HG03135 (cell line): ENCODE measurements around the gene RPL22.
"Not testable (repeated sequence)": the region's sequence is repeated elsewhere in the genome, so short reads cannot be mapped to it uniquely, and the experiment has no call there.

Experiments used
- ATAC-seq: cut with Tn5 transposase; IDR thresholded peaks from one replicate; pipeline ENCODE4 v1.9.1; 2021; ENCODE audit warnings: mild to moderate bottlenecking, moderate library complexity; ENCODE audit not compliant: unreplicated experiment

RPL22 gene

DNA sequence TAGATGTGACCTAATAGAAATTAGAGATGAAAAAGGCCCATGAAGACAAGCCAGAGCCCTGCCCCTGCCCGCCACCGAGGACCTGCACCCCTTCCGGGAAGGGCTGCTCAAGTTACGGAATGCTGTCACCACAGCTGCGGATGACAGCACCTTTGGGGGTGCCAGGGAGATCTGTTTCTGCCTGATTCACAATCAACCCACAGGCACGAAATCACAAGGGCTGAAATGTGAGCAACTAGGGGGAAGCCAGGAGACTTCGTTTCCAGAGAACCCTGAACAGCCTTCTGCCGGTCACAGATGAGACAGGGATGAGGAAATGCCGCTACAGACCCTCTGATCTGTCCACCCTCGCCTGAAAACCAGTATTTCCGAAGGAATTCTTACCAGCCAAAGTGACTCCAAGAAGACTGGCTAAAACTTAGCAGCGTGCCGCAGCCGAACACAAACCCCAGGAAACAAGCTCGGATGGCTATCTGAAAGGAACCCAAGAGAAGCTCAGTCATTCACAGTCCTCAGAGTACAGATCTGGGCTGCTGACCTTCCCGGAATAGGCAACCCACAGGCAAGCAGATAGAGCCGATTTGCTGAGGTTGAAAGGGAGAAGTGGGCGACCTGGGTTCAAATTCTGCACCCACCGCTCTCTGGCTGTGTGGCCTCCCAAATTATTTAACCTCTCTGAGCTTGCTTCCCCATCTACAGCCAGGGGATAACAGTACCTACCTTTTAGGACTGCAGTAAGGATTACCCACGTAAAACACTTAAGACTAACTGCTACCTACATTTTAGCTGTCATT, 35.3 kb upstream of the RPL22 start:
- no peak for ATAC-seq

DNA sequence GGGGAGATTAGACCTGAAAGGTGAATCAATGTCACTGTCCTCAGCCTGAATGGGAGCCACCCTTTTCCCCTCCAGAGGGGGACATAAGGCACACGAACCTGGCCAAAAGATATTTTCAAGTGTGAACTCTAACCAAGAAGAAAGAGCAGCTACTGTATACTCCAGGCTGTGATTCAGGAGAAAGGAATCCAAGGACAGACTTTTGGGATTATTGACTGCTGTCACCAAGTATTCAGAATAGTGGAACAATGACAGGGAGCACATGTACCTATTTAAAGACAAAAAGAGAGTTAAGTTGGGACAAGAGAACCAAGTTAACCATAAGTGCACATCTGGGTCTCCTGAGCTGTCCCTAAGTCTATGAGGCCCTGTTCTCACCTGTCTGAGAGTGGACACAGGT, 34.0 kb upstream of the RPL22 start:
- ATAC-seq, result no peak

DNA sequence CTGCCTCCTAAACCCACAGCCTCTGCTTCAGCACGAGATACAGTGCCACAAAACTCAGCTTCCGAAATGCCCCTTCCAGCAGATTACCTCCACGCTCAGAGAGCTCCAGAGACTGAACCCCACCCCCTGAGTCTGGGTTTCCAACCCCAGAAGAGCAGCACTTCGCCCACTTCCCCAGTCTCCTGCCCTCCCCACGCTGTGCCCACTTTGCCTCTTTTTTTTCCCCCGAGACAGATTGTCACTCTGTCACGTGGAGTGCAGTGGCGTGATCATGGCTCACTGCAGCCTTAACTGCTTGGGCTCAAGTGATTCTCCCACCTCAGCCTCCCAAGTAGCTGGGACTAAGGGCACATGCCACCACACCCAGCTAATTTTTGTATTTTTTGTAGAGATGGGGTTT, 26.3 kb upstream of the RPL22 start:
- no peak for ATAC-seq

DNA sequence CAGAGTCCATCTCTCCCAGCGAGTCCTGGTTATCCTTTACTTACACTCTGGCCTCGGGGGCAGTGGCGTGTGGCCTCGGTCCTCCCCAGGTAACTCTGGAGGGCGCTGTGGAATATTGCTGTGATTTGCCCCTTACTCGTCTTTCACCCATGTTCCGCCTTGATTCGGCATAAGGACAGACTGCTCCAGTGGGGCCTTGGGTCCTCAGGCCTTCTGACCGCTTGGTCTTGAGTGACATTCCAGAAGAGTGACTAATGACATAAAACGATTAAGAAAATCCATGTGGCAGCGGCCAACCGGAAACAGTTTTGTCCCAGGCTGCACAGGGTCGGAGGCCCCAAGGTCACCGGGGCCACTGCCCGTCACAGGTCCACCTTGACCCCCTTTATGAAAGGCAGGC, 25.3 kb upstream of the RPL22 start:
- no peak for ATAC-seq

DNA sequence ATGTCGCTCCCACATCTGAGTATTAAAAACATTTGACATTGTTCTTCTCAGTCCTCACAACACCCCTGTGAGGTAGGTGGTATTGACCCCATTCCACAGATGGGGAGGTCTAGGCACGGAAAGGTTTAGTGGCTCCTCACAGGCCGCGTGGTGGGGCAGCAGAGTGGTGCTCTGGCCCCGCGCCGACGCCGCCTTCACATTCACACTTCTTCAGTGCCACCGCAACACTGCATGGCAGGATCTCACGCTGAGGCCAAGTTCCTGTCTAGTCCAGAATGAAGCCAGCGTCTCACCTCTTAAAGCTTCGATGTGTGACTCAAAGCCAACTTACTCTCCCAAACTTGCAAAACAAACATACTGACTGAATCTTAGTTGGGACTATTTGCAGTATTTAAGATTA, 24.2 kb upstream of the RPL22 start:
- ATAC-seq, result no peak

DNA sequence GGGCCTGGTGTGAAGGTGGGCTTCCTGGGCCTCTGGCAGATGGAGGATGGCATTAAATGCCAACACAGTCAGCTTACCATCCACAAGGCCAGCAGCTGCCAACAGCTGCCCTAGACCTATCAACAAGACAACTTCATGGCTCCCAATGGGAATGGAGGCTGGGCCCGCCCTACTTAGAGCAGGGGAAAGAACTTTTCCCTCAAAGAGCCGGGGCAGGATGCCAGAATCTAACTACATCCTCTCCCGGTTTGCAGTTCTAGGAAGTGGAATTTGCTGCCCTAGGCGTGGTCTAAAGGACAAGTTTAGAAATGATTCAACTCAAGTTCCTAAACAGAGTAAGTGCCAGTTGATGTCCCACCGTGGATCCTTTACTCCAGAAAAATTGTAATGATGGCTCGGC, 23.2 kb upstream of the RPL22 start:
- no peak for ATAC-seq

DNA sequence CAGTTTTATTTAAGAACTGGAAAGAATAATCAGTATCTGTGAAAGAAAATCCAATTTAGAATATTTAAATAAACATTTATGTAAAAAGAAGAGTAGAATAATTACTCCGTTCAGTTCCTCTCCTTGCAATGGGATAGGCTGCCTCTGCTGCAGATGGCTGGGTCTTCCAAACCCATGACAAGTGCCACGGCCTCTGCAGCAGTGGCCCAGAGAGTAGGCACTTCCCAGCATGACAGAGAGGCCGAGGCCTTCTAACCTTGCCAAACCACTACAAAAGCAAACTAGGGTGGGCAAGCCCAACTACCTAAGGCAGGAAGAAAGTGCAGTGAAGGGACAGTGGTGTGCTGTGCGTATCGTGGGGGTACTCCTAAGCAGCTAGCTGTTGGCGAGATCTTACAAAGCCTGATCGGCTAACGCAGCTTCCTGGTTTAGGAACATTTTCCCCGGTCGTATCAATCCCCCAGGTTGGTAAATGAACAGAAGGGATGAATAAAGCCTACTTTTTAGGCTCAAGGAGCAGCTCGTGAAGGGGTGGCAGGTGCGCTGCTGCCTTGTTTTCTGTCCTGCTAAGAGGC, 21.9 kb upstream of the RPL22 start:
- ATAC-seq, result no peak

DNA sequence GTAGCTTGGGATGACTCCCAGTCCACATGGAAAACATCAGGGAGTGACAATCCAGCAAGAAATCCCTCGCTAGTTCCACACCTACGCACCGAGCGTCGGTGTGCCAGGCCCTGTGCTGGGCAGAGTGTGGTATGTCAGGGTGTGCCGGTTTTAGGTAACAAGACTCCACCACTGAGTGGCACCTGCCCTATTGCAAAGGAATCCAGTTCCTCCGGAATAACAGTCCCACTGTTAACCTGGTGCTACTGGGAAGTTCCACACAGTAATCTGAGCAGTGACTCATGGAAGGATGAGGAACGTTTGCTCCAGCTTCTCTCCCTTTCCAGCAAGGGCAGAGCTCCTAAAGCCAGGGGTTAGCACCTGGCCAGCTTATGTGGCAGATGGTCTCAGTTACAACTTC, 20.8 kb upstream of the RPL22 start:
- no peak for ATAC-seq

DNA sequence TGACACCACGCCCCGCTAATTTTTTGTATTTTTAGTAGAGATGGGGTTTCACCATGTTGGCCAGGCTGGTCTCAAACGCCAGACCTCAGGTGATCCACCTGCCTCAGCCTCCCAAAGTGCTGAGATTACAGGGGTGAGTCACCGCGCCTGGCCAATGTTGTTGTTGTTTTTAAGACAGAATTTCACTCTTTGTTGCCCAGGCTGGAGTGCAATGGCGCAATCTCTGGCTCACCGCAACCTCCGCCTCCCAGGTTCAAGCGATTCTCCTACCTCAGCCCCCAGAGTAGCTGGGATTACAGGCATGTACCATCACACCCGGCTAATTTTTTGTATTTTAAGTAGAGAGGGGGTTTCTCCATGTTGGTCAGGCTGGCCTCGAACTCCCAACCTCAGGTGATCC, 20.2 kb upstream of the RPL22 start:
- not testable (repeated sequence) for ATAC-seq

DNA sequence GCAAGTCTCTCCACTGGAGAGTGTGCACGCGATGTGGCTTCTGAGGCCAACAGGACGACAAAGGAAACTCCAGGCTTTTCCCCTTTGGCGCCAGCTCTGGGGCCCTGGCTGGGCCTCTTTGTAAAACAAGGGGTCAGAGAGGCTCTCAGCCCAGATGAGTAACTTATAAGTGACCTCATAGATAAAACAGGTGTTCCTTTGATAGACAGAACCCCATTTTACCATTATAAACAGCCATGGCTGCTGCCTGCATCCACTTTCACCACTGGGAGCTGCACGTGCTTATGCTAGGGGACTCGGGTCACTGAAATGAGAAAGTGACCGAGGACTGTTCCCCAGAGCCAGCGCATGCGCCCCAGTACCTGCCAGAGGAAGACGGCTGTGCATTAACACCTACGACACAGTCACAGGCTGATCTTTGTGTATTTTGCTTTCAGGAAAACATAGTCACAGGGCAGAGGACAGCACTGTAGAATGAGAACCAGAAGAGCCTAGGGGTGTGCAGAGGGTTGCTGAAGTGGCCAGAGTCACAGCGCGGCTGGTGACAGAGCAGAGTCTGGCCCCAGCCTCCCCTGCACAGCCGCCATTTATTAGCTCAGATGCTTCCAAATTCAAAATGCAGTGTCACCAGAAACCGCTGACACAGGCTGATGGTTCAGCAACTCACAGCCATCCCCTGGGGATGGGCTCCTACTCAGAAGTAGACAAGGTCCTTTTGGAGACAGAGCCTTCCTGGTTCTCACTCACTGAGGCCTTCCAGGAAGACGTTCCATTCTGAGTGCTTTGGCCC, 19.2 kb upstream of the RPL22 start:
- no peak for ATAC-seq

DNA sequence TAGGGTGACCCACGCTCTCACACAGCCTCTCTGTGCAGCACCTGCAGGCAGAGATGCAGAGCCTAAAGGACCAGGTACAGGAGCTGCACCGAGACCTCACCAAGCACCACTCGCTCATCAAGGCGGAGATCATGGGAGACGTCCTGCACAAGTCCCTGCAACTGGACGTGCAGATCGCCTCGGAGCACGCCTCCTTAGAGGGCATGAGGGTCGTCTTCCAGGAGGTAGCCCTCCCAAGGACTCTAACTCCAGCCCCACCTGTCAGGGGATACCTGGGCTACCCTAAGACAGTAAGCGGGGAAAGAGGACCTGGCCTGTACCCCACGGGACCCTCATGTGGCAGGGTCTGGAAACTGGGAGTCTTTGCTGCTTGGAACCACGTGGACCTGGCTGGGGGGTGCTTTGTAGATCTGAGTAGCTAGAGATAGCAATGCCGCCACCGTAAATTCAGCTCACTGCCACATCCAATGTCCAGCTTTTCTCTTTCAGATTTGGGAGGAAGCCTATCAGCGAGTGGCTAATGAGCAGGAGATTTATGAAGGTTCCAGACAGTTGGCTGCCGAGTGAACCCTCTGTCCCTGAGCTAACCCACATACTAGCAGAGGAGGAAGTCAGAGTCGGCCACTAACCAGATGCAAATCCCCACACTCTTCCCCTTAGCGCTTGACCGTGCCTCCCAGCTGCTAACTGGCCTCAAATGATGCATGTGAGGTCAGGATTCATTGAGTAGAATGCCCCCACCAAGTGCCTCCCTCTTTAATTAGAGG, 13.0 kb upstream of the RPL22 start:
- ATAC-seq, result no peak

DNA sequence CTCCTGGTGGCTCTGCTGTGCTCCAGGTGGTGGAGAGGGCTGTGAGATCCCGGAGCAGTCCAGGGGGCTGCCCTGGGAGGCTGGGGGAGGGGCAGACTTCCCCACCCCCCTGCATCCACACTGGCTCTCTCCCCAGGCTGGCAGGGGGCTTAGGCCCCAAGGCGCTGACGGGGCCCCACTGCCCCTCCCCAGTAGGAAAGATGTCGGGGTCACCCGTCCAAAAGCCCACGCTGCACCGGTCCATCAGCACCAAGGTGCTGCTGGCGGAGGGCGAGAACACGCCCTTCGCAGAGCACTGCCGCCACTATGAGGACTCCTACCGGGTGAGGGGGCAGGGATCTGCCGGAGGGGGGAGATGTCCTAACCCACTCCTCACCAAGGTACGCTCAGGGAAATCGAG, 12.3 kb upstream of the RPL22 start:
- no peak for ATAC-seq

DNA sequence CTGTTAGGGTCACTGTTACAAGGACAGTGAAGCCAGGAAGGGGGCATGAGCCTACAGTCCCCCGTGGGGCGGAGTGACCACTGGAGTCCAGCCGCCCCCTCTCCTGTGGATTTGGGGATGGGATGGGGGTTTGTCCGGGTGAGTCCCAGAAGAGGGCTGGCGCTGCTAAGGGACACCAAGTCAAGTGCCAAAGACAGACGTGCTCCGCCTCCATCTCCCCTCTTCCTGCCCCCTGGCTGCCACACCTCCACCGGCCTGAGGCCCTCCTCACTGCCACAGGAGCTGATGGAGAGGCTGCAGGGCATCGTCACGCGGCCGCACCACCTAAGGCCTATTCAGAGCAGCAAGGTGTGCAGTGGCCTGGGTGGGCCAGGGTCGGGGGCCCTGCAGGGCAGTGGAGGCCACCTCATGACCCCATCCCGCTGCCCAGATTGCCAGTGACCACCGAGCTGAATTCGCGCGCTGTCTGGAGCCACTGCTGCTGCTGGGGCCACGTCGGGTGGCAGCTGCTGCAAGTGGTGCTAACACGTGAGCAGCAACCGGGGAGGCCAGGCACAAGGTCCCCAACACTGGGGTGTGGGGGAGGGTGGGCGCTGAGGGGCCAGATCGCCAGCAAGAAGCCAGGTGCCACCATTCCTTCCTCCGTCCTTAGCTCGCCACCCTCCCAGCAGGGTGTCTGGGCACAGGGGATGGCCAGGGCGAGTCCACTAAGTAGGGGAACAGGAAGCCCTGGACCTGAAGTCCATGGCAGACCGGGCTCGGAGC, 11.4 kb upstream of the RPL22 start:
- no peak for ATAC-seq

DNA sequence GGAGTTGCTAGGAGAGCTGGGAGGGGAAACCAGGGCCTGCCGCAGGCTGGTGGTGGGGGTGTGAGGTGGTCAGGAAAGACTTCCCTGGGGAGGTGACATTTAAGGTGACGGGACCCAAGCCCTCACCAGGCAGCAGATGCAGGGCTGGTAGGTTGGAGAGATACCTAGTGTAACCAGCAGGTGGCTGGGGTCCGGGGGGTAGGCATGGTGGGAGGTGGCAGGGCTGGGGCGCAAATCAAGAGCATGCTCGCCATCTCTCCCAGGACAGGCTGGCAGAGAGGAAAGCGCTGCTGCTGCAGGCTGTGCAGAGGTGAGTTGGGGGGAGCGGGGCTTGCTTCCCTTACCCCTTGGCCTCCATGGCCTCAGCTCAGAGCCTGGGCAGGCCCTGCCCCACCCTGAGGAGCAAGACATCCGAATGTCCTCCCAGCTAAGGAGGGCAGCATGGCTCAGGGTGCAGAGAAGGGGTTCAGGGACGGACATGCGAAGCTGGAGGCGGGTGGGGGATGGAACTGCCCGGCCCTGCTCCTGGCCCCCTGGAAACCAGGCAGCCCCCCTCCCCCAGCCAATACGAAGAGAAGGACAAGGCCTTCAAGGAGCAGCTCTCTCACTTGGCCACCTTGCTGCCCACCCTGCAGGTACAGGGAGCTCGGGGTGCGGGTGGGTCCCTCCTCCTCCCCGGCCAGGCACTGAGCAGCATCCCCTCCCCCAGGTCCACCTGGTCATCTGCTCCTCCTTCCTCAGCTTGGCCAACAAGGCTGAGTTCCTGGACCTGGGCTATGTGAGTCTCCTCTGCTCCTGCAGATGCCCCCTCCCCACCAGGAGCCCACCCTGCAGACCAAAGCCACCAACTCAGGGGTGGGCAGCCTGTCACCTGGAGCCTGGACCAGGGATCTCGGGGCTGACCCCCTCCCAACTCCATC, 10.5 kb upstream of the RPL22 start:
- no peak for ATAC-seq

DNA sequence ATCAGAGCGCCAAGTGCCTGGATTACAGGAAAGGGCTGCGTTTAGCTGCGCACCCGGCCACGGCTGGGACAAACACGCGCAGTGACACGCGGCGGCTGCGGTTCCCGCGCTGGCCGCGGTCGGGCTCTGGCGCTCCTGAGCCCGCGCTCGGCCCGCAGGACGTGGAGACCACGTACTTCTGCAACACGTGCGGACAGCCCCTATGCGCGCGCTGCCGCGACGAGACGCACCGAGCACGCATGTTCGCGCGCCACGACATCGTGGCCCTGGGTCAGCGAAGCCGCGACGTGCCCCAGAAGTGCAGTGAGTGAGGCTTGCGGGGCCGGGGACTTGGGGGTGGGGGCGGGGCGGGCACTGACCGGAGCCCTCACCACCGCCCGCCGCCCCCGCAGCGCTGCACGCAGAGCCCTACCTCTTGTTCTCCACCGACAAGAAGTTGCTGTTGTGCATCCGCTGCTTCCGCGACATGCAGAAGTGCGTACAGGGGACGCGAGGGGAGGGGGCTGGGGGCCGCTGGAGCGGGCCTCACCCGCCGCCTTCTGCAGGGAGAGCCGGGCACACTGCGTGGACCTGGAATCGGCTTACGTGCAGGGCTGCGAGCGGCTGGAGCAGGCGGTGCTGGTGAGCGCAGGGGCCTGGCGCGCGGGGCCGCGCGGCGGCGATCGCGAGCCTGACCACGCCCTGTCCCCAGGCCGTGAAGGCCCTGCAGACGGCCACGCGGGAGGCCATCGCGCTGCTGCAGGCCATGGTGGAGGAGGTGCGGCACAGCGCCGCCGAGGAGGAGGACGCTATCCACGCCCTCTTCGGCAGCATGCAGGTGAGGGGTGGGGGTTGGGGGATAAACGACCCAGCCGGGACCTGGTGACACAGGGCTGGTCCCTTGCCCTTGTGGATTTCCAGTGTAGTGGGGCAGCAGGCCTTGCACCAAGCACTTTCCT, 9.6 kb upstream of the RPL22 start:
- ATAC-seq, result no peak

DNA sequence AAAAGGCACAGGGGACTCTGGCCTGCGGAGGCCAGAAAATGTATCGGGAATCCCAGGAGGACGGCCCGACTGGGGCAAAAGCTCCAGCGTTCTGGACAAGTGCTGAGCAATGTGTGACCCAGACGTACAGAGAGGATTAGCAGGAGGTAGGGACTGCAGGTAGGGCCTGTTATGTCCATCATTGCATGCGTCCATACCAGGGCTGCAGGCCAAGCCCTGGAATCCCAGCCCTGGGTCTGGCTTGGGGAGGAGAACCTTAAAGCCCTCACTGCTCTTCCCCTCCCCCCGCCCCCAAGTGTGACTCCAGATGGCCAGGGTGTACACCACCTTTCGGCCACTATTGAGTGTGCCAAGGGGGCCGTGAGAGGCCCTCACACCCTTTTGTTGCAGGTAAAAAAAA, 8.5 kb upstream of the RPL22 start:
- ATAC-seq, result no peak

DNA sequence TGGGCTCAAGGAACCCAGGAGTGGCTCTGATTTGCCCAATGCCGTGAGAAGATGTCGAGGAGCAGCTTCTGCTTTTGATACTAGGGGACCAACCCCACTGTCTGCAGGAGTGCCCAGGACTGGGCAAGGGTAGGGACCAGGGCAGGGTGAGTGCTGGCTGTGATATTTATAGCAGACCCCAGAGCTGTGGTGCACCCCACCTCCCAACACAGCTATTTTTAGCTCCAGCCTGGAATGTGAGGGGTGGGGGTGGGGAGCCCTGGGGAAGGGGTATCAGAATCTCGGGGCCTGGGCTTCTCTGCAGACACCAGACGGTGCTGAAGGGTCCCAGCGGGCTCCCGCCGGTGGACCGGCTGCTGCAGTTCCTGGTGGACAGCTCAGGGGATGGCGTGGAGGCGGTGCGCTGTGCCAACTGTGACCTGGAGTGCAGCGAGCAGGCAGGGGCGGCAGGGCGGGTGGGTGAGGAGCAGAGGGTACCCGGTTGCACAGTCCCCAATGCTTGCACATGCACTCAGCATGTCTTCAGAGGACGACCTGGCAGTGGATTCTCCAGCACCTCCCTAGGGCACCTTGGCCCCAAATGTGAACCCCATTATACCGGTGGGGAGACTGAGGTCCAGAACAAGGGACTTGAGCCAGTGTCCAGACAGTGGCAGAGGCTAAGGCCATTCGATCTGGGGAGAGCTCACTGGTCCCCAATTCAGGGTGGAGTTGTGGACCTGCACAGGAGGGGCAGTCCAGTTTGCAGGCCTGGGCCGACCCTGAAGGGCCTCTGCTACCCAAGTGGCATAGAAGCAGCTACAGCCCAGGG, 7.9 kb upstream of the RPL22 start:
- ATAC-seq, result no peak

DNA sequence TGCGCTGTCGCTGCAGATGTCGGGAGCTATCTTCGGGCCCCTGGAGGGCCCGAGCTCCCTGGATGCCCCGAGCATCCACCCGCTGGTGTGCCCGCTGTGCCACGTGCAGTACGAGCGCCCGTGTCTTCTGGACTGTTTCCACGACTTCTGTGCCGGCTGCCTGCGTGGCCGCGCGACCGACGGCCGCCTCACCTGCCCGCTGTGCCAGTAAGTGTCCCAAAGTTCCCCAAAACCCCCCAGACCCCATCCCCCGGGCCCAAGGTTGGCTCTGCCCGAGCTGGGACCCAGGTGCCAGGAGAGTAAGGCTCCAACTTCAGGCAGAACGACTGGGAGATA, 7.1 kb upstream of the RPL22 start:
- ATAC-seq, result no peak
